Measurements from ENCODE around the gene ACO2. TPM values are rescaled to one million over a fixed set of nuclear protein-coding genes. Genes with fewer than 3 reads are reported as not detected.

Gene ACO2
- total and polyA plus RNA-seq, 2 of the 13 experiments (the other 11 are each of a cell fraction or from before 2014, with no cell fraction given) = 19.2 to 45.6 TPM

- TF ChIP-seq ZBTB44 (CRISPR knock-in tag; IDR thresholded peaks at IDR 0.05) = no peak
- no peak for TF ChIP-seq ZNF740 (CRISPR knock-in tag; IDR thresholded peaks at IDR 0.05)
- no peak for TF ChIP-seq ZNF256 (CRISPR knock-in tag; conservative IDR thresholded peaks at IDR 0.05)
- no peak; the same call in none of the 2 replicates for TF ChIP-seq ZNF788 (CRISPR knock-in tag; IDR thresholded peaks at IDR 0.05; ENCODE audit: borderline replicate concordance)
- TF ChIP-seq ELK4 (CRISPR knock-in tag; IDR thresholded peaks at IDR 0.05; ENCODE audit: borderline replicate concordance) = no peak
- TF ChIP-seq ZXDC (CRISPR knock-in tag; IDR thresholded peaks at IDR 0.05) = no peak; the same call in 1 of the 2 replicates
- TF ChIP-seq E2F2 (CRISPR knock-in tag; IDR thresholded peaks at IDR 0.05; ENCODE audit: borderline replicate concordance) = no peak
- no peak for TF ChIP-seq KMT2B (CRISPR knock-in tag; IDR thresholded peaks at IDR 0.05)
- no peak for TF ChIP-seq ZNF609 (CRISPR knock-in tag; IDR thresholded peaks at IDR 0.05; ENCODE audit: borderline replicate concordance)
- TF ChIP-seq FOXA1 (IDR thresholded peaks at IDR 0.05) = no peak
- no peak for TF ChIP-seq FOXA1 (CRISPR knock-in tag; IDR thresholded peaks at IDR 0.05)
- no peak for TF ChIP-seq TFDP2 (CRISPR knock-in tag; IDR thresholded peaks at IDR 0.05)
- no peak; the same call in 1 of the 2 replicates for TF ChIP-seq ZNF143 (CRISPR knock-in tag; IDR thresholded peaks at IDR 0.05)
- TF ChIP-seq IKZF1 (IDR thresholded peaks at IDR 0.05) = no peak
- no peak; the same call in 1 of the 2 replicates for TF ChIP-seq ONECUT2 (CRISPR knock-in tag; IDR thresholded peaks at IDR 0.05)
- no peak; the same call in 1 of the 2 replicates for TF ChIP-seq ZNF772 (CRISPR knock-in tag; IDR thresholded peaks at IDR 0.05)
Observed at GRCh38 chr22:41469218-41469851, 418 bp downstream of the ACO2 start (continued).

All from HepG2 (cell line).